ENCODE measurements around the gene RNU6-1.

Gene RNU6-1

DNA sequence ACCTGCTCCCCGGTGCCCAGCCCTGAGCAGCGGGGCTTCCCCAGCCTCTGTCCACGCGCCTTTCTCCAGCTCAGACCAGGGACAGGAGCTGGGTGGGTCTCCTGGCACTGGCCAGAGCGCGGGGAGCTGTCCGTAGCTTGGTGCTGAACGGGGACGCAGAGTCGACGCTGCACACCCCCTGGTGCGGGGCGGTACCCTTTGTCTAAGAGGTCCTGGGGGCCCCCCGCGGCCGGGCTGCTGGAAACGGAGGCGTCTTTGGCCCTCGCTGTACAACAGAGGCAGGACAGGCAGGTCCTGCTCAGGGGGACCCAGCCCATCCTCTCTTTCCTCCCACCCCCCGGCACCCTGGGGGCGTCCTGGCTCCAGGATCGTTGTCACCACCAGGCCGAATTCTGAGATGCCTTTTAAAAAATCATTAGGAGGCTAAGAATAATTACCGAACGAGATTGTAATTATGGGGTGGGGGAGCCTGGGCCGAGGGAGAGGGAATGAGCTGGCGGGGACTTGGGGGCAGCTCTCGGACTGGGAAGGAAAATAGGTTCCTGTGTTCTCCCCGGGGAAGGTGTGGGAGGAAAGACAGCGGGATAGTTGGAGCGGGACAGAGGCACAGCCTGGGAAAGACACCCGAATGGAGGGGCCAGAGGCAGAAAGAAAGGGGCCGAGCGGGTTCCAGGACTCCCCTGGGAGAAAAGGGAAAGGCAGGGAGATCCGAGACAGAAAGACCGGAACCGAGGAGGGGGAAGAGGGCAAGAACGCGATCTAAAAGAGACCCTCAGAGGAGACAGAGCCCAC, 18.7 kb downstream of the RNU6-1 start:
- no peak for ATAC-seq

DNA sequence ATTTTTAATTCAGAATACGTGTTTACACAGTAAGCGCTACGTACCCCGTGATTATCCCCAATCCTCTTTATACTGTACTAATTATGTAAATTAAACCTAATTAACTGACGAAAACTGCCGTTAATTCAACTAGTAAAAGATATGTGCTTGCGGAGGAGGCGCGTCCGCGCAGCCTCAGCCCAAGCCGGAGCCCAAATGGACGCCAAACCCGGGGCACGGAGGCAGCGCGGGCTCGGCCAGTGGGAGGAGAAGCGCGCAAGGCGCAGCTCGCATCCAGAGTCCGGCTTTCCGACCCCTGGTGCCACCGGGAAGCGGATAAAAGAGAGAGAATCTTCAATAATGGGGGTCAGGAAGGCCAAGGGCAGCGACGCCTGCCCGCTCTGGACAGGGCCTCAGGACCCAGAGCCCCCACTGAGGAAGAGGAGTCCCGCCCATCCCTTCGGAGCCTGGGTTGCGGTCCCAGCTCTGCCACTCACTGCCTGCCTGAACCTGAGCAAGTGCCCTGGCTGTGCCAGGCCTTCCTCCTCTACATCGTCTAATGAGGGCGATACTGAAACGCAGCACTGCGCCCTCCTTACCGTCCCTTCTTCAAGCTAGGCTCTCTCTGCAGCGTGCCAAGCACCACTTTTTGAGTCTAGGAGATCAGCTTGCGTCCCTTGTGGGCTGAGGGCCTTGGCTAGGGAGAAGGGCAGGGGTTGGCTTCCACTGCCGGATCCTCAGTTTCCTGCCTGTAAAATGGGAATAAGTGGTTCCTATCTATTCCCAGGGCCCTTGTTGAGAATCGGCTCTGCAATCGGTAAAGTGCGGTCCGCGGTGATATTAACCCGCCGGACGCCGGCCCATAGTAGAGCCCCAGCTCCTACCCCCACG, 19.5 kb downstream of the RNU6-1 start:
- ATAC-seq = no peak

DNA sequence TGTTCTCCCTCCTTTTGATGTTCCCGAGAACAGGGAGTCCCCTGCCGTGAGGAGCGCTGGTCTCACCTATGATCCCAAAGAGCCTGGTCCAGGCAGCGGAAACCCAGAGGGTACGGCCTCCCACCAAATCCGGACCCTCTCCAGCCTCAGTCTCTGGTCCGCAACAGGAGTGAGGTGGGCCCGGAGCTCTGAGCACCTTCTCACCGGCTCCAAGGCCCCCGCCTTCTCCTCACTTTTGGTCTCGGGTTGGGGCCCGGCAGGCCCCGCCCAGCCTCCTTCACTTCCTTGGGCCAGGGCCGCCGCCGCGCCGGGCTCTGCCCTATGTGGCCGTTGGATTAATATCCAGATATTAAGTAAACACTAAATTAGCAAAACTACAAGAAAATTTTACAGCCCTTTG, 20.2 kb downstream of the RNU6-1 start:
- no peak for ATAC-seq

DNA sequence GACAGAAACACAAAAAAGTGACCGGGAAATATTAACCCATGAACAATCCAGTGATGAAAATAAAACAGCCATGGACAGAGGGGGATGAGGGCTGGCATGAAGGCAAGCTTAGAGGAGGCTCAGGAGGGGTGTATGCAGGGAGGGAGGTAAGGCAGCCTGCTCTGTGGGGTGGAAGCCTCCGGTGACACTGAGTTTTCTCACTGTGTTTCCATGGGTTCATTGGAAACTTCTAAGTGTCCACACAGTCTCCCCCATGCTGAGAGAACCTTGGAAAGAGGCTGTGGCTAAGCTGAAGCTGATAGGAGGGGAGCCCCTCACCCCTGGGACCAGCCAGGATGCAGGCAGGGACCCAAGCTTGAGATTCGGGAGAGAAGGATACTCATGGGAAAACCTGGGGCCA, 21.4 kb downstream of the RNU6-1 start:
- ATAC-seq = no peak

GRCh38 chr15:67816668-67817067, 23.2 kb downstream of the RNU6-1 start:
- ATAC-seq = no peak

DNA sequence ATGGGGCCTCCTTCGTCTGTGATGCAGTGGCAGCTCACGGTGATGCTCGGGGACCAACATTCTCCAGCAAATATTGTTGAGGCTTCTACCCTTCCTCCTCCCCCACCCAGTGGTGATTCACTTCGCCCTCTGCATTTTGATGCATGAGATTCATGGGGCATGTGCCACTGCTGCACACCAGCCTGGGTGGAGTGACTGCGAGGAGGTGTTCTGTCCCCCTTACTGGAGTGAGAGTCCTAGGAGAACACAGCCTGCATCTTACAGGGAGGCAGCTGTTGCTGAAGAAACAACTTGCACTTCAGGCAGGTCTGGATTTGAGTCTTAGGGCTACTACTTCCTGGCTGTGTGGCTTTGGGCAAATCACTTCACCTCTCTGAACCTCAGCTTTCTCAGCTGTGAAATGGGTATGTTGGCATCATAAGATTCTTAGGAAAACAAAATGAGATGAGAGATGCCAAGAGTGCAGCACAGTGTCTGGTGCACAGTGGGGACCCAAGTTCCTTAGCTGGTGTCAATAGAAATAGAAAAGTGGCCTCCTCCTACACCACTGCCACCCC, 24.7 kb downstream of the RNU6-1 start:
- ATAC-seq = no peak

DNA sequence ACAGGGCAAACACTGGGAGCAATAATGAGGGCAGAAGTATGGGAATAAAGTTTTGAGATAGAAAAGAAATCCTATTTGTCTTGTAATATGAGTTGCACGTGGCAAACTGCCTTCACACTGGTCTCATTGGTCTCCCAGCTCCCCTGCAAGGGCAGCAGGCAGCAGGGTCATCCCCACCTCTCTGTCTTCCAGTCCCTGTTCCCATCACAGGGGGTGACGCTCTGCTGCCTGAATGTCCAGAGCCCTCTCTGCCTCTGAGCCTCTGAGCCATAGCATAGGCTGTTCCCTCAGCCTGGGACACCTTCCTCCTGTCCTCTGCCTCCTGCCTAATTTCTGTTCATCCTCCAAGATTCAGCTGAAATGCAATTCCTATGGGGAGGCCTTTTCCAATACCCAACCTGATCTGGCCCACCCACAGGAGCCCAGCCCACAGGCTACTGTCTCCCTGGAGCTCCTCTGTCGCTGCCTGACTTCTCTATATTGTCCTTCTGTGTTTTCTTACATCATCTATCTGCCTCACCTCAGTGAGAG, 26.7 kb downstream of the RNU6-1 start:
- no peak for ATAC-seq

- ATAC-seq = no peak
Observed at GRCh38 chr15:67812241-67812644, 27.6 kb downstream of the RNU6-1 start.

DNA sequence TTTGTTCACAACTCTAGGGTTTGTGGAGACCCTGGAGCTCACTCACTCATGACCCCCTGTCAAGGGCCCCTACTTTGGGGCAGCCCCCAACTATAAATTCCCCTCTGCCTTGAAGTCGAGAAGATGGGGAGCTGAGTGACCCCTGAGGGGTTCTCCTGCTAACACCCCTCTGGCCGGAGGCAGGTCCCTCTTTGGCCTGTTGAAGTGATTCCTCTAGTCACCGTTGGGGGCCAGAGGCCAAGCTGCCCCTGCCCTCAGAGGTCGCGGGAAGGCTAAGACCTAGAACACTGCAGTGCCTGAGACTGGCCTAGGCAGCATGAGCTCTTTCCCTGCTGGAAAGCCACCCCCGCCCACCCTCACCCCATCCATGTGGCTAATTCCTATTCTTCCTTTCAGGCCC, 30.0 kb downstream of the RNU6-1 start:
- no peak for ATAC-seq

DNA sequence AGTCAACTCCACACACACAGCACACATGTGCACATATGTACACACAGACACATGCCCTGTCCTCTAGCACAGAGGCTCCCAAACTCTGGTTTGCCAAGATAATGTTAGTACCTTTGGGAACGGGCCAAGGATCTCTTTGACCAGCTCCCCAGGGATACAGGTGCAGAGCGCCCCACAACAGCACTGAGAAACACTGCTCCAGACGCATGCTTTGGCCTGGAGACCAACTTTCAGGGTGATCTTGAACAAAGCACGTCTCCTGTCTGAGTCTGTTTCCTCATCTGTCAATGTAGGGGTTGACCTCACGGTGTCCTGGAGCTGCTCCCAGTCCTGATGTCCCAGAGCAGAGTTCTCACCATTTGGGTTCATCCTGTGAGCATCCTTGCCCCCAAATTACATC, 30.4 kb downstream of the RNU6-1 start:
- no peak for ATAC-seq

DNA sequence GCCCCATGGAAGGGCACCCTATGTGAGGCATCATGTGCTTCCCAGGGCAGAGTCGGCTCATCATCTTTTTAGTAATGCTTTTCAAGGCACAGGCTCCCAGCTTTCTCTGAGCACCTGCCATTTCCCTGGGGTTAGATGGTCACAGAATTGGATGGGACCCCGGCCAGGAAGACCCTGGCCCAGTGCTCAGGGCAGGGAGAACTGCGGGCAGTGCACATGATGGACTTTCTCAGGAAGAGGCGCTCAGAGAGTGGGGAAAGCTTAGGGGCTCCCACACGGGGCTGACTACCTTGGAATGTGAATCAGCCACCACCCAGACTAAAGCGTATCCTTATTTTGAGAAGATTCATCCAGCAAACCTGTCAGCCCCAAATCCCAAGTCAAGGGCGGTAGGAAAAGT, 31.0 kb downstream of the RNU6-1 start:
- no peak for ATAC-seq

GRCh38 chr15:67807836-67808235, 32.0 kb downstream of the RNU6-1 start:
- no peak for ATAC-seq

GRCh38 chr15:67807141-67807540, 32.7 kb downstream of the RNU6-1 start:
- no peak for ATAC-seq

DNA sequence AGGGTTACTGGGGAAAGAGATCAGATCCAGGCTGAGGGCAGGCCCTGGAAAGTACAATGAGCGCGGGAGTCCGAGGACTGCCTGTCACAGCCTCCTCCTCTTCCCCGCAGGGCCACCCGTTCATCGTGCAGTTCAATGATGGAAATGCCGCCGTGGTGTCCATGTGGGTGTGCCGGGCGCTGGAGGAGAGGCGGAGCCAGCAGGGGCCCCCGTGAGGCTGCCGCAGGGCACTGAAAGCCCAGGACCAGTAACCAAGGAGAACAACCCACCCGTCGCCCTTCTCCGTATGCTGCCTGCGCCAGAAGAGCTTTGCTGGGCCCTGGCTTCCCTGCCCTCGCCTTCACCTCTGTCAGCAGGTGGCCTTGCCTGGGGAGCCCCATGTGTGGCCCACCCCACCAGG, 33.3 kb downstream of the RNU6-1 start:
- no peak for ATAC-seq

DNA sequence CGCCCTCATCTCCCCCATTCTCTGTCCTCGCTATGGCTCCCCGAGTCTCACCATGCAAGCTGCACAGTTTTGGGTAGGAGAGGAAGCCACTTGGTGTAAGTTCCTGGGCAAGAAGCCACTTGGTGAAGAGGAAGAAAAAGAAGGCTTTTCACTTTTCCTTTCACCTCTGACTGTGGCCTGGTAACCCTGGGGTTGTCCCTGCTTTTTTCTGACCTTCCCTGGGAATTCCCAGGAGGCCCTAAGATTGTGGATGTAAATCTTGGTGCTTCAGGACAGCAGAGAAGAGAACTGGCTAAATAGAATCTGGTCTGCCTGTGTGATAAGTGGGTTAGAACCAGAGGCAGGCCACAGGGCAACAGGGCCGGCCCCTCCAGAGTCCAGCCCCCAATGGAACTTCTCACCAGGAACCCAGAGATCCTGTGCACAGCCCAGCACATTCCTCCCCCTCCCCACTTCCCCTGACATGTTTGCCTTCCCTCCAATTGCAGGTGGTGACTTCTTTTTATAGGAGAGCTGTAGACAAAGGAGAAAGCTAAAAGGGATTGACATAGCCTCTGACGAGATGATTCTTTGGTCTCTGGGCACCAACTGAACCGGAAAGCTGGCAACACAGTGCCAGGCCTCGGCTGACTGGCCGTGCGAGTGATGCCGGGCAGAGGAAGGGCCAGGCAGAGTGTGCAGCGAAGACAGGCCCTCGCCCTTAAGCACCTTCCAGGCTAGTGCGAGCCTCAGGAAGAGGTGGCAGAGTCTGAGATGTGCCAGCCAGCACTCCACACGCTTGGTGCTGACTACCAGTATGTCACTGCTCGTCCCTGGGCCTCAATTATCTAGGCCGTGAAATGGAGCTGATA, 34.0 kb downstream of the RNU6-1 start:
- ATAC-seq = no peak

DNA sequence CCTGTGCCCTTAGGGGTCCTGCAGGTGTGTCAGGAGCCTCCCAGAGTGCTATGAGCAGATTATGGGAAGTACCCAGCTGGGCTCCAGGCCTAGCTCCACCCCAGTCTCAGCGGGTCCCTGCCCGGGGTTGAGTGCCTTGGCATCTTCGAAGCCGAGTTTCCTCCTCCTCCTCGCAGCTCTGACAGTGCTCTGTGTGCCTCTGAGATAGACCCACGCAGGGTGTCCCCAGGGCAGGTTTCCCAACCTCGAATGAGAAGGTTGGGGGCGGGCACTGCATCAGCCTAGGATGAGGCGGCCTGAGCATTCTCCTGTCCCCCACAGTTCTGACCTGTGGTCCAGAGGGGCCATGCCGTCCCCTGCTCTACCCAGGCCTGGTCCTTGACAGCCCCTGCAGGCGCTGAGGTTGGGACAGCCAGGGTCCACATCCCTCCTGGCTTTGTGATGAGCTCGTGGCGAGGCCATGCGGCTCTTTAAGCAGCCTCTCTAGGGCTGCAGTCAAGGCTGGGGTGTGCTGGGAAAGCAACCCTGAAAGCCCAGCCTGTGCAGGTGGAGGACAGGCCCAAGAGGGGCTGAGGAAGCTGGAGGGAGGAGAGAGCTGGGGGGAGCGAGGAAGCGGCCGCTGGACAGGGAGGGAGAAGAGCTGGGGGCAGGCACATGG, 34.7 kb downstream of the RNU6-1 start:
- ATAC-seq = no peak

DNA sequence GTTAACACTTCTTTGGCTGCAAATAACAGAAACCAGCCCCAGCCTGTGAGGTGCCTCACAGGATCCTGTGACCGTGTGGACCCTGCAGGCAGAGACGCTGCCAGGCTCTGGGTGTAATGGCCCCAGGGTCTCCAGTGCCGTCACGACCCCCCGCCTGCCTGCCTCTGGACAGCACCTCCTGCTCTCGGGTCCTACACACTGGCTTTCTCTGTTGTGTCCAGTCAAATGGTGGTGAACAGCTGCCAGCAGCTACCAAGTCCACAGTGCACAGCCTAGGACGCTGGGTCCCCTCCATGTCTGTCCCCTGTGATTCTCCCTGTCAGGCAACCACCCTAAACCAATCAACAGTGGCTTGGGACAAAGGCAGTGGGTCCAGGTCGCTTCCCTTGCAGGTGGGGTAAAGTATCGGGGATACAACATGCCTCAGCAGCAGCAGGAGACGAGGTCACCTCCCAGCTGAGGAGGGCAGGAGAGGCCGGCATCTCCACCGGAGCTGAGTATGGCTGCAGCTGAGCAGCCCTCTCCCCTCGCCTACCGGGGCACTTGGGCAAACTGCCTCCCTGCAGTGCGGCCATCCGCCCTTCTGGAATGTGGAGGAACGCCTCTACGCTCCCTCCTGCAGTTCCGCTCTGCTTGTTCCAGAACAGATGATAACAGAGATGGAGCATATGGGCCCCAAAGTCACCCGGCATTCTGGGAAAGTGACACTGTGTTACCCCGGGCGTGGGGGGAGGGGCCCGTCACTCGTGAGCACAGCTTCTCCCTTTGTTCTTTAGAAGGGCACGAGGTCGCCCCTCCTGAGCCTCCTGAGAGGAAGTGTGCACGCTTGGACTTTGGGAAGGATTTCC, 35.6 kb downstream of the RNU6-1 start:
- no peak for ATAC-seq

DNA sequence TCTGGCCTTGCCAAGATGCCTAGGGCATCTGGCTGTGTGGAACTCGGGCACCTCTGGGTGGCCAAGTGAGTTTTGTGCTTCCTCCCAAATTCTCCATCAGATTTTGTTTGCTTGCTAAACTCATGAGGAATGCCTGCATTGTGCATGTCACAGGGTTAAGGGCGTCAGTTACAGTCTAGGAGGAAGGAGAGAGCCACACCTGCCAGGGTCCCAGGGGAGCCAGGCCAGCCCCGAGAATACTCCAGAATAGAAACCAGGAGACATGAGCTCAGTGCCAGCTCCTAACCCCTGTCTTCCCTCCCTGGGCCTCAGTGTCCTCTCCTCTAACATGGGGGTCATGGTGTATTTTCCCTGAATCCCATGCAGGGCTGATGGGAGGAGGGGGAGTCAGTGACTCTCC, 36.5 kb downstream of the RNU6-1 start:
- no peak for ATAC-seq

GRCh38 chr15:67801926-67802914, 37.6 kb downstream of the RNU6-1 start:
- no peak for ATAC-seq

GRCh38 chr15:67801142-67801541, 38.7 kb downstream of the RNU6-1 start:
- ATAC-seq = no peak

All from activated CD4-positive, CD25-positive, alpha-beta regulatory T cell treated with anti-CD3 and anti-CD28 coated beads, Interleukin-2, amount 50 U/mL, for 24 hours (primary cell).